HT-29 (cell line): ENCODE results near the gene ARL8A. TPM values are rescaled to one million over a fixed set of nuclear protein-coding genes. Genes with fewer than 3 reads are reported as not detected.

Experiments
- DNase-seq: peaks from one replicate; pipeline ENCODE4 v3.0.0-alpha.2; 2015; ENCODE audit warnings: low spot score
- total RNA-seq: library from RNA; depleted of rRNA; stranded (reverse); fragments of >200 nt; shearing (Covaris generic); gene quantifications from 2 replicates; pipeline ENCODE4 v1.2.3, GENCODE V29; 2014

Gene ARL8A
- total RNA-seq, 1 experiment from 2014 or later: 21.2 TPM

GRCh38 chr1:202135221-202135721 lies 9.3 kb downstream of the ARL8A start:
- peak; percentile 85 for DNase-seq

DNA sequence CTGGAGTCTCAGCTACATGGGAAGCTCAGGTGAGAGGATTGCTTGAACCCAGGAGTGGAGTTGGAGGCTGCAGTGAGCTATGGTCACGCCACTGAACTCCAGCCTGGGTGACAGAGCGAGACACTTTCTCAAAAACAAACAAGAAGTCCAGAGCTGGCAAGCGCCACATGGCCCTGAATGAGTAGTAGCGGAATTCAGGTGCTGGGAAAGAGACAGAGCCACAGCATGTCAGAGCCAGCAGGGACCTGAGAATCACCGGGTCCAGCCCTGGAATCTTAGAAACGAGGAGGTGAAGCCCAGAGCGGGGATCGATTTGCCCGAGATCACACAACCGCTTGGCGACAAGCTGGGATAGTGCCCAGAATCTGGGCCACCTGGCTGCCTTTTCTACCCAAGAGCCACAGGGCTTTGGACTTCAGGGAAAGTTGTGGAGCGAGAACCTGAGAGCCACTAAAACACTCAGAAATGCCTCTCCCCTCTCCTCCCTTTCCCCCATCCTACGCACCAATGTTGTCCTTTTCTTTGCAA lies 9.8 kb downstream of the ARL8A start:
- DNase-seq: no peak

DNA sequence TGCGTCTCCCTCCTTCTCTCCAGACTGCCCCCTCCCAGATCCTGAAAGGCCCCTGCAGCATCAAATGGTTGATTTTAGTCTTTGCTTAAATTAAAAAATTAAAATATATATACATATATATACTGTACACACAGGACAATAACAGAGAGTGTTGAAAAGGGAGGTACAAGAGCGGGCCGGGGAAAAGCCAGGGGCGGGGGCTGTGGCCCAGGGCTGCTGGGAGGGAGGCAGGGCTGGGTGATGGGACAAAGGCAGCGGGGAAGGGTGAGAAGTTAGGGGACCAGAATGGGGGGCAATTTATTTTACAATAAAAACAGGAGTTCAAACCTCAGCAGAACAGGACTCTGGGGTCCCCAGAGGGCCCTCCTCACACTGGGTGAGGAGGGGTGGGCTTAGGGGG lies 10.5 kb downstream of the ARL8A start:
- no peak for DNase-seq

DNA sequence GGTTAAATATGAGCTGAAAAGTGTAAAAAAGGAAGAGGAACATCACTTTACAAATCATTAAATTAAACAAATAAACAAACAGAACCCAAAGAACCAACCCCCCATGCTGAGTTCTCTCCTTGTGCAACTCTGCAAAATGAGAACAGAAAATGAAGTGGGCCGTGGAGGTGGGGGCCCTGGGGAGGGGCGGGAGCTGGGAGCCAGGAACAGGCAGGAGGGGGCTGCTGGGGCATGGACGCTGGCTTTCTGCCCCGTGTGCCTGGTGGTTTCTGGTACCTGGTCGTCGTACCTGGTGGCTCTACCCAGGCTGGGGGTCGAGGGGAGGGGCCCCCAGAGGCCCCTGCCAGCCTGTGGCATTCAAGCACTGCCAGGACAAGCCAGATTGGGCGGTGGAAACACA lies 11.0 kb downstream of the ARL8A start:
- DNase-seq: no peak

GRCh38 chr1:202133001-202133400 lies 11.5 kb downstream of the ARL8A start:
- DNase-seq: no peak

DNA sequence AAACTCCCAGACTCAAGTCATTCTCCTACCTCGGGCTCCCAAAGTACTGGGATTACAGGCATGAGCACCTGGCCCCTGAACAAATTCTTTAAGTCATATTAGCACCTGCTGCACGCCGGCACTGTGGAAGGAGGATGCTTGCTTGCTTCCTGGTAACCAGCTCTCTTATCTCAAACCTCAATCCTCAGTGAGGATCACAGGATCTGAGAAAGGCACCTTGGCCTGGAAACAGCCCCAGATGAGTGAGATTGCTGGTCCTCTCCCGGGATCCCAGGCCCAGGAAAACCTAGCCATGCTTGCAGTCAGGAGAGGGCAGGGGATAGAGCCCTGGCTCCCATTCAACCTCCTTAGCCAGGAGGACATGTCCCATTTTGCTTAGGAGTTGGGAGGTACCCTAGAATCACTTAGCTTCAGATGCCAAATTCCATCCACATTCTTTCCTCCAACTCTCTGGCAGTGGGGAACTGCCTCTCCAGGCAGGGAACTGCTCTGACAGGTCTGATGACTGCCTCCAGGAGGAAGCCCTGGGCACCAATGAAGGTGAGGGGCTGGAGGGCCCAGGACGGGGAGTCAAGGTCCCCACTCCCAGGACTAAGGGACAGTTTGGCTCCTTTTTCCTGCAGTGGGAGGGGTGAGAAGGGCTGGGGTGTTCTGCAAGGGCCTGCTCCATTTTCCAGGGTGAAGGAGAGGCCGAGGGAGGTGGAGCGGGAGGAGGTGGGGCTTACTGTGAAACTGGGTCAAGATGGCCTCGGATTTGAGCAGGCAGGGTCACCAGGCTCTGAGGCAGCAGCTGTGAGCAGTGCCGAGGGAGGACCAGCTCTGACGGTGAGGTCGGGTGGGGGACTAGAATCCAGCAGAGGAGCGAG lies 12.3 kb downstream of the ARL8A start:
- no peak for DNase-seq

GRCh38 chr1:202130816-202131522 lies 13.6 kb downstream of the ARL8A start:
- DNase-seq: no peak

DNA sequence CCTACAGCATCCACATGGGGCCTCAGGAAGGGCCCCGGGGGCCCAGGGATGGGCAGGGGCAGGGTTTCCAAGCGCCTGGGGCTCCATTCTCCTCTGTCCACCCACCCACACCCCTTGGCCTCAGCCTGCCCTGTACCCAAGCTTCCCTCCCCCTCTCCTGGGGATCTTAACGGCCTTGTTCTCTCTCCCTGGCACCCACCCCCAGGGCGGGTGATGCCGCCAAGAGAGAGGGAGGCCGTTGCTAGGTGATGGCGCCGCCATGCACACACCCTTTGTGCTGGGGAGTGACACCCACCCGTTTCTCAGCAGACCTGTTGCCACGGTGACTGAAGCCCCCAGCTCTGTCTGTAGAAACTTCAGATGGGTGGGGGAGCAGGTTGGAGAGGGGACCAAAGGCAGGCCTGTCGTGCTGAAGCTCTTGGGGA lies 14.2 kb downstream of the ARL8A start:
- no peak for DNase-seq

GRCh38 chr1:202129453-202130296 lies 14.9 kb downstream of the ARL8A start:
- no peak for DNase-seq

DNA sequence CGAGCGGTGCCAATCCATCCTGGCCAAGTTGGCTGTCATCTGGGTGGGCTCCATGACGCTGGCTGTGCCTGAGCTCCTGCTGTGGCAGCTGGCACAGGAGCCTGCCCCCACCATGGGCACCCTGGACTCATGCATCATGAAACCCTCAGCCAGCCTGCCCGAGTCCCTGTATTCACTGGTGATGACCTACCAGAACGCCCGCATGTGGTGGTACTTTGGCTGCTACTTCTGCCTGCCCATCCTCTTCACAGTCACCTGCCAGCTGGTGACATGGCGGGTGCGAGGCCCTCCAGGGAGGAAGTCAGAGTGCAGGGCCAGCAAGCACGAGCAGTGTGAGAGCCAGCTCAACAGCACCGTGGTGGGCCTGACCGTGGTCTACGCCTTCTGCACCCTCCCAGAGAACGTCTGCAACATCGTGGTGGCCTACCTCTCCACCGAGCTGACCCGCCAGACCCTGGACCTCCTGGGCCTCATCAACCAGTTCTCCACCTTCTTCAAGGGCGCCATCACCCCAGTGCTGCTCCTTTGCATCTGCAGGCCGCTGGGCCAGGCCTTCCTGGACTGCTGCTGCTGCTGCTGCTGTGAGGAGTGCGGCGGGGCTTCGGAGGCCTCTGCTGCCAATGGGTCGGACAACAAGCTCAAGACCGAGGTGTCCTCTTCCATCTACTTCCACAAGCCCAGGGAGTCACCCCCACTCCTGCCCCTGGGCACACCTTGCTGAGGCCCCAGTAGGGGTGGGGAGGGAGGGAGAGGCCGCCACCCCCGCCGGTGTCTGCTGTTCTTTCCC lies 16.5 kb downstream of the ARL8A start:
- DNase-seq: no peak

- no peak for DNase-seq
These were observed 17.5 kb downstream of the ARL8A start for GRCh38 chr1:202127061-202127460.

GRCh38 chr1:202126426-202126825 lies 18.1 kb downstream of the ARL8A start:
- no peak for DNase-seq

DNA sequence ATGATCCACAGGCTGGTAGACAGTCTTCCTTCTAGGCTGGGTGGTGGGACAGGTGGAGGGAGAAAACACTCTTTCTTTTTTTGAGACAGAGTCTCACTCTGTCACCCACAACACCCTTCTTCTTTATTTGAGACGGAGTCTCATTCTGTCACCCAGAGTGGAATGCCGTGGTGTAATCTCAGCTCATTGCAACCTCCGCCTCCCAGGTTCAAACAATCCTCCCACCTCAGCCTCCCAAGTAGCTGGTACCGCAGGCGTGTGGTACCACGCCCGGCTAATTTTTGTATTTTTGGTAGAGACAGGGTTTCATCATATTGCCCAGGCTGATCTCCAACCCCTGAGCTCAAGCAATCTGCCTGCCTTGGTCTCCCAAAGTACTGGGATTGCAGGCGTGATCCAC lies 18.9 kb downstream of the ARL8A start:
- DNase-seq: no peak

DNA sequence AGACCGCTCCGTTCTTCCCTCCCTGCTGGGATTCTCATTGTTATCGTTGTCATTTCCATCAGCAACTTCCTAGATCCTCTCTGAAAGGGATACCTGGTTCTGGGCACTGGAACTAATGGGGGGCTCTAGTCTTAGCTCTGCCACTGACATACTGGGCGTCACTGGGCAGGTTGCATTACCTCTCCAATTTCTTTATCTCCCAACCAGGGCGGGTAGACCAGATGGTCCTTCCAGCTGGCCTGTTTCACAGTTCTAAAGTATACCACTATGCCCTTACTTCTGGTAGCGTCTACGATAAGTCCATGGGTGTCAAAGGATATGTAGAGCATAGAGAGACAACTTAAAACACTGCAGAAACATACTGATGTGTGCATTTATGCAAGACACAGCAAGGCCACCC lies 20.4 kb downstream of the ARL8A start:
- DNase-seq: no peak

DNA sequence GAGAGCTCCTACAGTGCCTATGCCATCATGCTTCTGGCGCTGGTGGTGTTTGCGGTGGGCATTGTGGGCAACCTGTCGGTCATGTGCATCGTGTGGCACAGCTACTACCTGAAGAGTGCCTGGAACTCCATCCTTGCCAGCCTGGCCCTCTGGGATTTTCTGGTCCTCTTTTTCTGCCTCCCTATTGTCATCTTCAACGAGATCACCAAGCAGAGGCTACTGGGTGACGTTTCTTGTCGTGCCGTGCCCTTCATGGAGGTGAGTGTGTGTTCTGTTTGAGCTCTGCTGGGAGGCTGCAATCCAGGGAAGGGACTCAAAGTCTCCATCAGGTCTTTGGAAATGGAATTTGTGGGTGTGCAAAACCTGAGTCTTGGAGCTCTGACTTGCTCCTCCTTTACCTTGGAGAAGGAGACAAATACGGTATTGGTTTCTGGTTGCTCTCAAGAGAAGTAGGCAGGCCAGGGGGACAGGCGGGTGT lies 21.2 kb downstream of the ARL8A start:
- no peak for DNase-seq

DNA sequence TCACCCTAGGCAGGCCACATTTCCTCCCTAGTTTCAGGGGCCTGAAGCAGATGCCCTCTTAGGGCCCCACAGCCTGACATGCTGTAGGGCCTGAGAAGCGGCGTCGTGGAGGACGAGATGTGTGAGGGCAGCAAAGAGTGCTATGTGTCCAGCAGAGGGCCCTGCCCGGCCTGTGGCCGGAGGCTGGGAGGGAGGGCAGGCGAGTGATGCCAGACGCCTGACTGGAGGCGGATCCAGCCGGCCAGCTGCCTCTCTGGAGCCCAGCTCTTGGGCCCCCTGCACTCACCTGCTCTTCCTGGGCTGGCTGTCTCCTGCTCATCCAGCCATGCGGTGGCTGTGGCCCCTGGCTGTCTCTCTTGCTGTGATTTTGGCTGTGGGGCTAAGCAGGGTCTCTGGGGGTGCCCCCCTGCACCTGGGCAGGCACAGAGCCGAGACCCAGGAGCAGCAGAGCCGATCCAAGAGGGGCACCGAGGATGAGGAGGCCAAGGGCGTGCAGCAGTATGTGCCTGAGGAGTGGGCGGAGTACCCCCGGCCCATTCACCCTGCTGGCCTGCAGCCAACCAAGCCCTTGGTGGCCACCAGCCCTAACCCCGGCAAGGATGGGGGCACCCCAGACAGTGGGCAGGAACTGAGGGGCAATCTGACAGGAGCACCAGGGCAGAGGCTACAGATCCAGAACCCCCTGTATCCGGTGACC lies 21.8 kb downstream of the ARL8A start, which contains the start of gene GPR37L1:
Gene GPR37L1, plus strand, starts transcription at position 279 of the 697 bp plus-strand sequence. Its CDS starts 47 bp downstream, at position 326.
- peak; percentile 72 for DNase-seq

DNA sequence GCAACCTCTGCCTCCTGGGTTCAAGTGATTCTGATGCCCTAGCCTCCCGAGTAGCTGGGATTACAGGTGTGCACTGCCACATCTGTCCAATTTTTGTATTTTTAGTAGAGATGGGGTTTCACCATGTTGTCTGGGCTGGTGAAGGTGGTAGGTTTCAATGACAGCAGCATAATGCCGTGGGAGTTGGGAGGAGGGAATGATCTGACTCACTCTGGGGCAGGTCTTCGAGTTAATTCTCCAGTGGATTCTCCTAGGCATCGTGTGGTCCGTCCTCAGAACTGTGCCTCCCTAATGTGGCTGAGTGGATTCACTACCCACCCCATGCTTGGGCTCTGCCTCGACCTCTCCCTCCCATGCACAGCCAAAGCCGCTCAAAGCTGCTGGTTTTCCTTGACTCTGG lies 23.5 kb downstream of the ARL8A start:
- DNase-seq: no peak

DNA sequence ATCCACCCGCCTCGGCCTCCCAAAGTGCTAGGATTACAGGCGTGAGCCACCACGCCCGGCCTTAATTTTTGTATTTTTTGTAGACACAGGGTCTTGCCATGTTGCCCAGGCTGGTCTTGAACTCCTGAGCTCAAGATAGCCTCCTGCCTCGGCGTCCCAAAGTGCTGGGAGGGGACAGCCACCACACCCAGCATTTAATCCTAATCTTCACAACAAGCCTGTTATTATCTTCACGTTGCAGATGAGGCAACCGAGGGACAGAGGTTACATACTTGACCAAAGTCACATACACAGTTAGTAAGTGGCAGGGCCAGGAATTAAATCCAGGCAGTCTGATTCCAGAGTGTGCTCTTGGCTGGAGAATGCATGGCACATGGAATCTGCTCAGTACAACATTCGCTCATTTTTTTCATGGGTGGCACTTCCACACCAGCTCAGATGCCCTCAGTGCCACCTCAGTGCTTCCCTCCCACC lies 26.6 kb downstream of the ARL8A start:
- no peak for DNase-seq

GRCh38 chr1:202116287-202116686 lies 28.2 kb downstream of the ARL8A start:
- no peak for DNase-seq
